Fibroblast of the aortic adventitia (primary cell): ENCODE results near the gene C15orf40. TPM values are rescaled to one million over a fixed set of nuclear protein-coding genes. Genes with fewer than 3 reads are reported as not detected.

Experiments used
- total RNA-seq: library from RNA; depleted of rRNA; stranded (reverse); fragments of >200 nt; gene quantifications from 2 replicates; pipeline ENCODE4 v1.2.3, GENCODE V29; 2012; ENCODE audit warnings: low replicate concordance

Gene C15orf40
- total RNA-seq, 1 donor, result 15.8 TPM

Other genes with a start within 250 kb of the C15orf40 start
- not detected in 2 replicates for gene FSD2, start 205.6 kb downstream of the C15orf40 start, total RNA-seq
- 4.4 and 6.4 TPM in 2 replicates for gene WHAMM, start 202.0 kb downstream of the C15orf40 start, total RNA-seq
- 1.5 and 5.4 TPM in 2 replicates for gene HOMER2, start 58.9 kb downstream of the C15orf40 start, total RNA-seq
- gene RAMAC, start 25.4 kb downstream of the C15orf40 start, total RNA-seq, result 31.7 and 32.6 TPM in 2 replicates
- gene BTBD1, start 55.6 kb upstream of the C15orf40 start, total RNA-seq, result 69.0 and 102 TPM in 2 replicates
- gene TM6SF1, start 96.0 kb upstream of the C15orf40 start, total RNA-seq, result 0.18 TPM in 1 of 2 replicates, not detected in the other
- gene HDGFL3, start 196.2 kb upstream of the C15orf40 start, total RNA-seq, result 52.0 and 167 TPM in 2 replicates